OCI-LY7 (cell line): Measurements from ENCODE around the gene YWHAB. TPM values are rescaled to one million over a fixed set of nuclear protein-coding genes. Genes with fewer than 3 reads are reported as not detected.

Experiments
- BruUV-seq: library from RNA; stranded (reverse); fragments of 400-500 nt; replicated peaks from 2 replicates; lab custom pipeline; 2021; lab: Mats Ljungman, UMichigan
- CTCF ChIA-PET: fragments of 300-600 bp; sonication (Branson Sonifier 250); formaldehyde crosslinking; loops from one replicate; lab custom pipeline; 2022; ENCODE audit warnings: antibody characterized with exemption; ENCODE audit not compliant: unreplicated experiment; lab: Charles Lee
- POLR2A ChIA-PET: fragments of 300-600 bp; sonication (Branson Sonifier 250); formaldehyde crosslinking; loops from one replicate; lab custom pipeline; 2022; ENCODE audit warnings: antibody characterized with exemption; lab: Charles Lee
- DNase-seq: peaks from one replicate; pipeline ENCODE4 v3.0.0-alpha.2; 2015; ENCODE audit warnings: low spot score
- H2AFZ ChIP-seq: fragments of 200-600 bp; sonication (generic), shearing (Covaris generic); 2 replicates; pipeline ENCODE4 v1.6.1; 2014; ENCODE audit warnings: mild to moderate bottlenecking, antibody characterized with exemption, low read length, moderate library complexity
- H3K27ac ChIP-seq: fragments of 200-600 bp; sonication (generic); 2 replicates; pipeline ENCODE4 v1.5.1; 2014; ENCODE audit warnings: mixed run types, low read depth, mild to moderate bottlenecking, moderate library complexity, low read length, inconsistent platforms; ENCODE audit not compliant: poor library complexity, severe bottlenecking
- H3K36me3 ChIP-seq: fragments of 200-600 bp; sonication (generic); 2 replicates; pipeline ENCODE4 v1.6.1; 2014; ENCODE audit warnings: mild to moderate bottlenecking, antibody characterized with exemption, low read length, moderate library complexity, mixed read lengths; ENCODE audit not compliant: insufficient read depth
- H3K4me1 ChIP-seq: fragments of 200-600 bp; sonication (generic); 2 replicates; pipeline ENCODE4 v1.5.1; 2014; ENCODE audit warnings: mild to moderate bottlenecking, low read length; ENCODE audit not compliant: insufficient read depth, poor library complexity, severe bottlenecking
- H3K4me2 ChIP-seq: fragments of 200-600 bp; sonication (generic); 2 replicates; pipeline ENCODE4 v1.6.1; 2014; ENCODE audit warnings: mild to moderate bottlenecking, low read length
- H3K4me3 ChIP-seq: fragments of 200-600 bp; sonication (generic); 2 replicates; pipeline ENCODE4 v1.5.1; 2014; ENCODE audit warnings: mild to moderate bottlenecking, low read depth, low read length; ENCODE audit not compliant: poor library complexity, severe bottlenecking
- H3K79me2 ChIP-seq: fragments of 200-600 bp; sonication (generic); 2 replicates; pipeline ENCODE4 v1.6.1; 2016; ENCODE audit warnings: low read depth, mild to moderate bottlenecking, low read length, moderate library complexity, mixed read lengths; ENCODE audit not compliant: insufficient read depth
- H3K9me2 ChIP-seq: fragments of 200-600 bp; sonication (generic); 2 replicates; pipeline ENCODE4 v1.6.1; 2016; ENCODE audit warnings: mild to moderate bottlenecking, low read length, mixed read lengths; ENCODE audit not compliant: insufficient read depth
- H3K9me3 ChIP-seq: fragments of 200-600 bp; sonication (generic); 2 replicates; pipeline ENCODE4 v1.6.1; 2014; ENCODE audit warnings: mild to moderate bottlenecking, mixed run types, low read length, mixed read lengths
- H4K20me1 ChIP-seq: fragments of 200-600 bp; sonication (generic); 2 replicates; pipeline ENCODE4 v1.6.1; 2014; ENCODE audit warnings: mild to moderate bottlenecking, antibody characterized with exemption, low read length, moderate library complexity, mixed read lengths; ENCODE audit not compliant: insufficient read depth
- CTCF ChIP-seq: fragments of 200-600 bp; sonication (generic); conservative IDR thresholded peaks from 2 replicates; pipeline ENCODE4 v1.5.1; 2014; ENCODE audit warnings: mild to moderate bottlenecking, antibody characterized with exemption, low read length, moderate library complexity, mixed read lengths
- EZH2phosphoT487 ChIP-seq: fragments of 200-600 bp; sonication (generic); IDR thresholded peaks from 2 replicates; pipeline ENCODE4 v1.6.1; 2018; ENCODE audit warnings: low read depth, borderline replicate concordance, mild to moderate bottlenecking, mixed run types, antibody characterized with exemption, low read length, moderate library complexity, mixed read lengths
- intact Hi-C: fragments of 100-400 bp; cut with micrococcal nuclease; formaldehyde crosslinking; loops from one replicate; pipeline ENCODE4 v1.10.0; 2022; ENCODE audit not compliant: unreplicated experiment
- total RNA-seq, 2 experiments: library from RNA; depleted of rRNA in 1 of 2; stranded (reverse); fragments of >200 nt in 1 of 2; shearing (Covaris generic) in 1 of 2; gene quantifications; 2 replicates each; pipeline ENCODE4 v1.2.3, GENCODE V29; 2014 to 2022

The YWHAB gene
- total RNA-seq, 2 experiments from 2014 or later: 72.8 to 245 TPM

- Histone ChIP-seq H4K20me1 (no peaks in the 10 kb centered on the region), H3K27ac (no peak overlapping the region), H2AFZ (no peak overlapping the region), H3K9me3 (no peaks in the 10 kb centered on the region), H3K4me3 (no peak overlapping the region), H3K9me2 (no peaks in the 10 kb centered on the region), H3K36me3 (peaks cover 91% of the 10 kb centered on the region), H3K79me2 (no peaks in the 10 kb centered on the region), H3K4me2 (no peak overlapping the region), H3K4me1 (no peaks in the 10 kb centered on the region)
- BruUV-seq: no TSS peak
- no peak for DNase-seq
- intact Hi-C loops: no loop called here
- CTCF ChIA-PET: no interaction called here
- POLR2A ChIA-PET: no interaction called here
- TF ChIP-seq CTCF (no peak), EZH2phosphoT487 (no peak)
Measured at GRCh38 chr20:44936510-44936909, 51.0 kb downstream of the YWHAB start.

DNA sequence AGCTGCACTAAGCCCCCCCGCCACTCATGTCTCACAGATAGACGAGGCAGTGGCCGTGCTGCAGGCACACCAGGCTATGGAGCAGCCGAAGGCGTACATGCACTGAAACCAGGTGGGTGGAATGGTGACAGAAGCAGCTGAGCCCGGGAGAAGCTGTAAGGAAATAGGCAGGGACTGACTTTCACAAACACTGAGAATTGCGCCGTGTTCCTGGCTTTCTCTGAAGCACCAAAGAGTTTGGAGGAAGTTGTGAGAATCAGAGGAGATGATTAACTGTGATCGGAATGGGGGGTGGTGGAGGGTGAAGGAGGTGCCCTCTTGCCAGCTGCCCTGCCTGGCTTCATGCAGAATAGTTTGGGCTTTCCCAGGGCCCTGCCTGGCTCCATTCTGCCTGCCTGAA lies 53.1 kb downstream of the YWHAB start:
- intact Hi-C loops: no loop called here
- Histone ChIP-seq H3K9me3 (no peaks in the 10 kb centered on the region), H3K4me2 (no peak overlapping the region), H3K4me1 (no peaks in the 10 kb centered on the region), H3K79me2 (no peaks in the 10 kb centered on the region), H3K4me3 (no peak overlapping the region), H2AFZ (no peak overlapping the region), H3K9me2 (no peaks in the 10 kb centered on the region), H4K20me1 (no peaks in the 10 kb centered on the region), H3K36me3 (peaks cover 94% of the 10 kb centered on the region), H3K27ac (no peak overlapping the region)
- no peak for TF ChIP-seq EZH2phosphoT487
- TF ChIP-seq CTCF: no peak
- no peak for DNase-seq
- BruUV-seq: no TSS peak
- ChIA-PET CTCF (no interaction called here), POLR2A (interaction anchor here (1.0 kb wide), 1 partner anchor 25 kb away, joined by 3 read pairs; no protein-coding TSS in a partner anchor)

GRCh38 chr20:44941120-44941691 lies 55.7 kb downstream of the YWHAB start:
- H3K4me3 ChIP-seq: no peak overlapping the region
- H3K79me2 ChIP-seq: no peaks in the 10 kb centered on the region
- H3K9me2 ChIP-seq: no peaks in the 10 kb centered on the region
- H4K20me1 ChIP-seq: no peaks in the 10 kb centered on the region
- no peaks in the 10 kb centered on the region for H3K4me1 ChIP-seq
- H3K9me3 ChIP-seq: no peaks in the 10 kb centered on the region
- no TSS peak for BruUV-seq
- POLR2A ChIA-PET: interaction anchor here (1.0 to 1.2 kb wide), 2 partner anchors 18 to 19 kb away, joined by 3 to 4 read pairs; partner anchors contain the start of gene TOMM34
- CTCF ChIA-PET: interaction anchor here (1.2 kb wide), 1 partner anchor 10 kb away, joined by 3 read pairs; no protein-coding TSS in a partner anchor
- H3K27ac ChIP-seq: no peak overlapping the region
- H2AFZ ChIP-seq: no peak overlapping the region
- TF ChIP-seq EZH2phosphoT487 (no peak), CTCF (no peak)
- H3K36me3 ChIP-seq: peaks cover 99% of the 10 kb centered on the region
- H3K4me2 ChIP-seq: no peak overlapping the region
- no peak for DNase-seq
- intact Hi-C loops: no loop called here
